ENCODE results near the gene H3-3A. TPM values are rescaled to one million over a fixed set of nuclear protein-coding genes. Genes with fewer than 3 reads are reported as not detected.

H3-3A gene
- total RNA-seq, 1 experiment from 2014 or later, result 635 TPM

DNA sequence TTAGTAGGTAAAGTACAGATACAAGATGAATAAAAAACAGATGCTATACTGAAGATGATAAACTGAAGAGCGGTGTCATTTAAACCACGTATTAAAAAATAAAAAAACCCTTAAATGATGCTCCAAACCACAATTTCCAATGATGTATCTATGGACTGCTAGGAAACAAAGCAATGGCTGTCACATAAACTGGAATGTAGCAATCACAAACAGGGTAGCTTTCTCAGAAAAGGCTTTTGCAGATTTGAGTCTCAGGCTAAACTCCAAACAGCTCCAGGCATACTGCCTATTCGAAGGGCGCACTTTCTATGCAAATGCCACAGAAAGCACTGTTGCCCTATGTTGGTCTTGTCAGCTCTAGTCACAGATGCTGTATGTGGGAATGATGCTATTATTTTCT lies 12.4 kb upstream of the H3-3A start:
- Mint-ChIP-seq H3K4me1 (ENCODE audit: insufficient read depth, unreplicated experiment) (peaks cover 10% of the 10 kb centered on the region), H3K27me3 (ENCODE audit: insufficient read depth, unreplicated experiment) (no peaks in the 10 kb centered on the region), H3K36me3 (ENCODE audit: insufficient read depth, unreplicated experiment) (no peaks in the 10 kb centered on the region), H3K27ac (ENCODE audit: low read depth, unreplicated experiment) (no peak overlapping the region), H3K9me3 (ENCODE audit: unreplicated experiment) (no peaks in the 10 kb centered on the region), H3K4me3 (ENCODE audit: unreplicated experiment) (no peak overlapping the region)
- BruUV-seq (replicated peaks), result no TSS peak
- ChIA-PET POLR2A (interaction anchor here (0.9 to 7.6 kb wide), 3 partner anchors 12 to 53 kb away, joined by 3 to 94 read pairs (median 3); partner anchors contain the start of genes H3-3A and SDE2), CTCF (interaction anchor here (0.6 to 1.3 kb wide), 7 partner anchors 12 to 79 kb away, joined by 3 to 8 read pairs (median 4); no protein-coding TSS in a partner anchor)
- TF ChIP-seq, protein P1, sequence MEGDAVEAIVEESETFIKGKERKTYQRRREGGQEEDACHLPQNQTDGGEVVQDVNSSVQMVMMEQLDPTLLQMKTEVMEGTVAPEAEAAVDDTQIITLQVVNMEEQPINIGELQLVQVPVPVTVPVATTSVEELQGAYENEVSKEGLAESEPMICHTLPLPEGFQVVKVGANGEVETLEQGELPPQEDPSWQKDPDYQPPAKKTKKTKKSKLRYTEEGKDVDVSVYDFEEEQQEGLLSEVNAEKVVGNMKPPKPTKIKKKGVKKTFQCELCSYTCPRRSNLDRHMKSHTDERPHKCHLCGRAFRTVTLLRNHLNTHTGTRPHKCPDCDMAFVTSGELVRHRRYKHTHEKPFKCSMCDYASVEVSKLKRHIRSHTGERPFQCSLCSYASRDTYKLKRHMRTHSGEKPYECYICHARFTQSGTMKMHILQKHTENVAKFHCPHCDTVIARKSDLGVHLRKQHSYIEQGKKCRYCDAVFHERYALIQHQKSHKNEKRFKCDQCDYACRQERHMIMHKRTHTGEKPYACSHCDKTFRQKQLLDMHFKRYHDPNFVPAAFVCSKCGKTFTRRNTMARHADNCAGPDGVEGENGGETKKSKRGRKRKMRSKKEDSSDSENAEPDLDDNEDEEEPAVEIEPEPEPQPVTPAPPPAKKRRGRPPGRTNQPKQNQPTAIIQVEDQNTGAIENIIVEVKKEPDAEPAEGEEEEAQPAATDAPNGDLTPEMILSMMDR (IDR thresholded peaks at IDR 0.05; ENCODE audit: unreplicated experiment), result no peak
- intact Hi-C loops (cut with micrococcal nuclease), result no loop called here
- no peak for DNase-seq (ENCODE audit: unreplicated experiment)

DNA sequence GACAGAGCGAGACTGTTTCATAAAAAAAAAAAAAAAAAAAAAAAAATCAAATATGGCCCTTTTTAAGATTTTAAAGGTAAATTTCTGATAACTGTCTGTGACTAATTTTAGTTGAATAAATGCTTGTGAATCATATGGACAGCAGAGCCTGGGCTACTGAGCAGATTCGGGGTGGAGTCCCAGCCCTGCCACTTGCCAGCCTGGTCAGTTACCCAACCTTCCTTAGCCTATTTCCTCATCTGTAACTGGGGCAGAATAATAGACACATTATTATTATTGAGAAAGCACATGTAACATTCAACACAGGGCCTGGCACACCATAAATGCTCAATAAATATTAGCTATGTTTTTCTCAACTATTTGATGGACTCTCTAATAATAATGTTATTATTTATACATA lies 11.2 kb upstream of the H3-3A start:
- ChIA-PET POLR2A (interaction anchor here (0.6 to 7.6 kb wide), 7 partner anchors 10 to 53 kb away, joined by 3 to 94 read pairs (median 4); partner anchors contain the start of genes H3-3A and SDE2), CTCF (interaction anchor here (1.0 to 1.5 kb wide), 2 partner anchors 9 to 13 kb away, joined by 4 to 6 read pairs; no protein-coding TSS in a partner anchor)
- intact Hi-C loops (cut with micrococcal nuclease), result no loop called here
- Mint-ChIP-seq H3K9me3 (ENCODE audit: unreplicated experiment) (no peaks in the 10 kb centered on the region), H3K4me1 (ENCODE audit: insufficient read depth, unreplicated experiment) (peaks cover 7% of the 10 kb centered on the region), H3K36me3 (ENCODE audit: insufficient read depth, unreplicated experiment) (peaks cover 9% of the 10 kb centered on the region), H3K27me3 (ENCODE audit: insufficient read depth, unreplicated experiment) (no peaks in the 10 kb centered on the region), H3K27ac (ENCODE audit: low read depth, unreplicated experiment) (no peak overlapping the region), H3K4me3 (ENCODE audit: unreplicated experiment) (no peak overlapping the region)
- DNase-seq (ENCODE audit: unreplicated experiment), result peak; percentile 65
- TF ChIP-seq, protein P1 (IDR thresholded peaks at IDR 0.05; ENCODE audit: unreplicated experiment), result no peak
- no TSS peak for BruUV-seq (replicated peaks)

DNA sequence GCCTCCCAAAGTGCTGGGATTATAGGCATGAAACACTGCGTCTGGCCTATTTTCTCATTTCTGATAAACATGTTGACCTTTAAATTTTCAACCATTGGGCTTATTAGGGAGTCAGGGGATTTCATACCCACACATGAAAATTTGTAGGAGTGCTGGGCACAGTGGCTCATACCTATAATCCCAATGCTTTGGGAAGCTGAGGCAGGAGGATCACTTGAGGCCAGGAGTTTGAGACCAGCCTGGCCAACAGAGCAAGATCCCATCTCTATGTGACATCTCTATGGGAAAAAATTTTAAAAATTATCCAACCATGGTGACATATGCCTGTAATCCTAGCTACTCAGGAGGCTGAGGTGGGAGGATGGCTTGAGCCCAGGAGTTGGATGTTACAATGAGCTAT lies 10.5 kb upstream of the H3-3A start:
- DNase-seq (ENCODE audit: unreplicated experiment), result no peak
- H3K4me3 Mint-ChIP-seq (ENCODE audit: unreplicated experiment), result no peak overlapping the region
- no peak overlapping the region for H3K27ac Mint-ChIP-seq (ENCODE audit: low read depth, unreplicated experiment)
- no peaks in the 10 kb centered on the region for H3K27me3 Mint-ChIP-seq (ENCODE audit: insufficient read depth, unreplicated experiment)
- peaks cover 6% of the 10 kb centered on the region for H3K4me1 Mint-ChIP-seq (ENCODE audit: insufficient read depth, unreplicated experiment)
- POLR2A ChIA-PET, result interaction anchor here (0.6 to 7.6 kb wide), 8 partner anchors 10 to 54 kb away, joined by 3 to 94 read pairs (median 4); partner anchors contain the start of genes H3-3A and SDE2
- CTCF ChIA-PET, result interaction anchor here (0.8 to 1.5 kb wide), 2 partner anchors 9 to 13 kb away, joined by 6 to 7 read pairs; no protein-coding TSS in a partner anchor
- no peaks in the 10 kb centered on the region for H3K9me3 Mint-ChIP-seq (ENCODE audit: unreplicated experiment)
- BruUV-seq (replicated peaks), result no TSS peak
- TF ChIP-seq, protein P1 (IDR thresholded peaks at IDR 0.05; ENCODE audit: unreplicated experiment), result no peak
- intact Hi-C loops (cut with micrococcal nuclease), result no loop called here
- H3K36me3 Mint-ChIP-seq (ENCODE audit: insufficient read depth, unreplicated experiment), result peaks cover 13% of the 10 kb centered on the region

DNA sequence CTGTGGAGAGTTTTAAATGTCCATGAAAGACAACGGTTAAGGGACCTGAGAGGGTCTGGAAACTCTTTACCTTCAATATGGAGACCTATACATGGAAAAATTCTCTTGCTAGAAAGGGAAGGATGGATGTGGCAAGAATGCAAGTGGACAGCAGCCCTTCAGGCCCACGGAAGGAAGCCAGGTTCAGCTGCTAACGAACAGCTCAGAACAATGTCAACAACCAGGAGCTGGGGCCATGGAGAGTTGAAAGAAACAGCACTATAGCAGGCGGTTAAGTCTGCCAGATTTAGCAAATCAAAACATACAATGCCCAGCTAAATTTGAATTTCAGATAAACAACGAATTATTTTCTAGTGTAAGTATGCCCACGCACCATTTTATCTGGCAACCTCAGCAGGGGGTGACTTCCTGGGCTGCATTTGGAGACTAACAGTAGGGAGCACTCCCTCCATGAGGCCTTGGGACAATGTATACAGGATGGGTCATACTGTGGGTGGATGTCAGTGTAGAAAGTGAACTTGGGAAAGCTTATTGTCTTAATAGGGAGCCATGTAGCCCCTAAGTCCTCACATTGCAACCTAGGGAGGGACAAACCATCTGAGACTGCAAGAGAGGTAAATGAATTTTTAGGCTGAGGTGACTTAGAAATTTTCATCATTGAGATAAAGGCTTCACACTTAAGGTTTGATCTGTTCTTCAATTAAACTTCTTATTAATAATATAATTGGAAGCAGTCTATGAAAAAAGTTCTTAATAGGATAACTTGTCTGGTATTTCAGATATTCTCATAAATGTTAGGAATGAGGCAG lies 7.8 kb upstream of the H3-3A start:
- no TSS peak for BruUV-seq (replicated peaks)
- H3K9me3 Mint-ChIP-seq (ENCODE audit: unreplicated experiment), result no peaks in the 10 kb centered on the region
- DNase-seq (ENCODE audit: unreplicated experiment), result no peak
- H3K27ac Mint-ChIP-seq (ENCODE audit: low read depth, unreplicated experiment), result no peak overlapping the region
- POLR2A ChIA-PET, result interaction anchor here (0.6 to 7.6 kb wide), 2 partner anchors 7 to 432 kb away, joined by 3 to 94 read pairs; partner anchors contain the start of gene H3-3A
- CTCF ChIA-PET, result interaction anchor here (0.6 to 2.3 kb wide), 6 partner anchors 10 to 1842 kb away, joined by 3 to 11 read pairs (median 3); no protein-coding TSS in a partner anchor
- H3K27me3 Mint-ChIP-seq (ENCODE audit: insufficient read depth, unreplicated experiment), result no peaks in the 10 kb centered on the region
- H3K4me3 Mint-ChIP-seq (ENCODE audit: unreplicated experiment), result no peak overlapping the region
- H3K4me1 Mint-ChIP-seq (ENCODE audit: insufficient read depth, unreplicated experiment), result no peaks in the 10 kb centered on the region
- peaks cover 31% of the 10 kb centered on the region for H3K36me3 Mint-ChIP-seq (ENCODE audit: insufficient read depth, unreplicated experiment)
- TF ChIP-seq, protein P1 (IDR thresholded peaks at IDR 0.05; ENCODE audit: unreplicated experiment), result no peak
- intact Hi-C loops (cut with micrococcal nuclease), result no loop called here
